Kidney epithelial cell (primary cell): ENCODE results near the gene HELZ2. TPM values are rescaled to one million over a fixed set of nuclear protein-coding genes. Genes with fewer than 3 reads are reported as not detected.

ENCODE experiments used
- DNase-seq: peaks from one replicate; pipeline ENCODE4 v3.0.0-alpha.2; 2010; ENCODE audit warnings: low read depth
- H3K27me3 ChIP-seq: 2 replicates; pipeline ENCODE4 v1.6.0; 2011; ENCODE audit warnings: low read length; ENCODE audit not compliant: control insufficient read depth, insufficient read depth
- H3K36me3 ChIP-seq: 2 replicates; pipeline ENCODE4 v1.5.1; 2011; ENCODE audit warnings: low read length; ENCODE audit not compliant: control insufficient read depth, insufficient read depth
- H3K4me3 ChIP-seq: 2 replicates; pipeline ENCODE4 v1.5.1; 2011; ENCODE audit warnings: low read depth, mild to moderate bottlenecking, control low read depth, low read length
- total RNA-seq: library from RNA; depleted of rRNA; stranded (reverse); fragments of >200 nt; gene quantifications from 2 replicates; pipeline ENCODE4 v1.2.3, GENCODE V29; 2015
- TF ChIP-seq, protein P1 (sequence below): IDR thresholded peaks from 2 replicates; pipeline ENCODE4 v1.5.1; 2011; ENCODE audit warnings: mild to moderate bottlenecking, moderate library complexity, low read length, control low read depth, inconsistent platforms; ENCODE audit not compliant: insufficient read depth, poor library complexity, severe bottlenecking

The HELZ2 gene
- total RNA-seq, 1 donor from 2014 or later = 69.2 TPM

- no peak overlapping the region for H3K4me3 ChIP-seq
- no peak for DNase-seq
- TF ChIP-seq, protein P1, sequence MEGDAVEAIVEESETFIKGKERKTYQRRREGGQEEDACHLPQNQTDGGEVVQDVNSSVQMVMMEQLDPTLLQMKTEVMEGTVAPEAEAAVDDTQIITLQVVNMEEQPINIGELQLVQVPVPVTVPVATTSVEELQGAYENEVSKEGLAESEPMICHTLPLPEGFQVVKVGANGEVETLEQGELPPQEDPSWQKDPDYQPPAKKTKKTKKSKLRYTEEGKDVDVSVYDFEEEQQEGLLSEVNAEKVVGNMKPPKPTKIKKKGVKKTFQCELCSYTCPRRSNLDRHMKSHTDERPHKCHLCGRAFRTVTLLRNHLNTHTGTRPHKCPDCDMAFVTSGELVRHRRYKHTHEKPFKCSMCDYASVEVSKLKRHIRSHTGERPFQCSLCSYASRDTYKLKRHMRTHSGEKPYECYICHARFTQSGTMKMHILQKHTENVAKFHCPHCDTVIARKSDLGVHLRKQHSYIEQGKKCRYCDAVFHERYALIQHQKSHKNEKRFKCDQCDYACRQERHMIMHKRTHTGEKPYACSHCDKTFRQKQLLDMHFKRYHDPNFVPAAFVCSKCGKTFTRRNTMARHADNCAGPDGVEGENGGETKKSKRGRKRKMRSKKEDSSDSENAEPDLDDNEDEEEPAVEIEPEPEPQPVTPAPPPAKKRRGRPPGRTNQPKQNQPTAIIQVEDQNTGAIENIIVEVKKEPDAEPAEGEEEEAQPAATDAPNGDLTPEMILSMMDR = no peak
- no peaks in the 10 kb centered on the region for H3K36me3 ChIP-seq
- H3K27me3 ChIP-seq = peaks cover 14% of the 10 kb centered on the region
Observed at GRCh38 chr20:63542031-63542559, 31.9 kb downstream of the HELZ2 start.

GRCh38 chr20:63541371-63541770 is 32.7 kb downstream of the HELZ2 start:
- peaks cover 10% of the 10 kb centered on the region for H3K27me3 ChIP-seq
- TF ChIP-seq, protein P1 = no peak
- DNase-seq = no peak
- H3K4me3 ChIP-seq = no peak overlapping the region
- no peaks in the 10 kb centered on the region for H3K36me3 ChIP-seq

GRCh38 chr20:63540417-63541186 is 33.4 kb downstream of the HELZ2 start:
- H3K4me3 ChIP-seq = no peak overlapping the region
- H3K27me3 ChIP-seq = peaks cover 8% of the 10 kb centered on the region
- H3K36me3 ChIP-seq = no peaks in the 10 kb centered on the region
- TF ChIP-seq, protein P1 = no peak
- no peak for DNase-seq

GRCh38 chr20:63539441-63540370 is 34.3 kb downstream of the HELZ2 start:
- Histone ChIP-seq H3K4me3 (no peak overlapping the region), H3K36me3 (no peaks in the 10 kb centered on the region), H3K27me3 (peaks cover 13% of the 10 kb centered on the region)
- TF ChIP-seq, protein P1 = no peak
- DNase-seq = no peak

DNA sequence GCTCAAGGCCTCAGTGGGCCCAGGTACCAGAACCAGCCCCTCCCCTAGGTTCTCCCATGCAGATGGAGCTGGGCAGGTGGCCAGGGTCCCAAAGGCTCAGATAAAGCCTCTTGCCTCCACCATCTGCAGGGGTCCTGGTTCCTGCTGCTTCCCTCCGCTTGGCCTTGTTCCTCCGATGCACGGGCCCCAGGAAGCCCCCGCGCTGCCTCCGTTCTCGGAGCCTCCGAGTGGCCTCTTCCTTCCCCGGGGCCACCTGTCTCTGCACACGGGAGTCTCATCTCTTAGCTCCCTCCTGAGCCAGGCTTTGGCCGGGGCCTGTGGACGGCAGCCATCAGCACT is 35.0 kb downstream of the HELZ2 start:
- Histone ChIP-seq H3K4me3 (no peak overlapping the region), H3K36me3 (no peaks in the 10 kb centered on the region), H3K27me3 (peaks cover 19% of the 10 kb centered on the region)
- no peak for DNase-seq
- TF ChIP-seq, protein P1 = no peak
